A549 (cell line): Measurements from ENCODE around the gene NCSTN. TPM values are rescaled to one million over a fixed set of nuclear protein-coding genes. Genes with fewer than 3 reads are reported as not detected.
A peak's percentile ranks its signal among the peaks of the same experiment; 100 is the strongest.

Source experiments
- ATAC-seq, 2 experiments: fragments of 200-7000 bp in 1 of 2; fragments of >200 bp in 1 of 2; cut with Nextera tagmentation in 1 of 2; cut with Tn5 transposase in 1 of 2; 3 replicates each; pipeline versions ENCODE4 v1.8.0 to v1.9.1; 2018 to 2020; ENCODE audit warnings: mild to moderate bottlenecking in 1 of 2, moderate library complexity in 1 of 2
- CTCF ChIA-PET: fragments of 300-600 bp; sonication (Branson Sonifier 250); formaldehyde crosslinking; extraction: SDS; loops from one replicate; lab custom pipeline; 2021; ENCODE audit warnings: antibody characterized with exemption, inconsistent platforms; lab: Yijun Ruan, JAX
- POLR2A ChIA-PET: fragments of 350-600 bp; formaldehyde crosslinking; extraction: SDS; loops from one replicate; lab custom pipeline; 2021; ENCODE audit warnings: antibody characterized with exemption, inconsistent platforms; lab: Yijun Ruan, JAX
- DNase-seq, 2 experiments: peaks; one replicate each; pipeline versions ENCODE4 v3.0.0 to v3.0.0-alpha.2; 2011 to 2016; ENCODE audit warnings: low read depth in 1 of 2, low spot score in 1 of 2
- FAIRE-seq: peaks from 2 replicates; lab custom pipeline; 2011; peaks lifted over from hg19 to GRCh38; lab: Jason Lieb, UNC
- H3K27ac ChIP-seq, 2 experiments: fragments of >200 bp; sonication (Bioruptor Twin); formaldehyde crosslinking; 3 replicates each; pipeline ENCODE4 v1.5.1; 2016 to 2017
- H3K4me1 ChIP-seq: fragments of >200 bp; sonication (Bioruptor Twin); formaldehyde crosslinking; 3 replicates; pipeline ENCODE4 v1.6.1; 2016
- H3K4me2 ChIP-seq: fragments of >200 bp; sonication (Bioruptor Twin); formaldehyde crosslinking; 3 replicates; pipeline ENCODE4 v1.6.1; 2016
- H3K4me3 ChIP-seq: fragments of >200 bp; sonication (Bioruptor Twin); formaldehyde crosslinking; 3 replicates; pipeline ENCODE4 v1.5.1; 2016
- H3K9me3 ChIP-seq: fragments of >200 bp; sonication (Bioruptor Twin); formaldehyde crosslinking; 3 replicates; pipeline ENCODE4 v1.6.1; 2016
- CHD2 ChIP-seq: fragments of 150-350 bp; IDR thresholded peaks from 2 replicates; pipeline ENCODE4 v1.6.1; 2014; ENCODE audit warnings: low read length; ENCODE audit not compliant: partially characterized antibody
- ESRRA ChIP-seq: fragments of 150-350 bp; IDR thresholded peaks from 2 replicates; pipeline ENCODE4 v1.6.1; 2014; ENCODE audit warnings: mild to moderate bottlenecking, low read length, borderline replicate concordance
- GATA3 ChIP-seq: IDR thresholded peaks from 2 replicates; pipeline ENCODE4 v1.6.1; 2012; ENCODE audit warnings: borderline replicate concordance
- HOXB13 ChIP-seq: fragments of 250-450 bp; sonication (Bioruptor Pico); IDR thresholded peaks from 2 replicates; pipeline ENCODE4 v1.5.0; 2020; ENCODE audit warnings: low read depth, mild to moderate bottlenecking, moderate library complexity
- MAFK ChIP-seq: fragments of 450-650 bp; IDR thresholded peaks from 2 replicates; pipeline ENCODE4 v1.6.1; 2014; ENCODE audit not compliant: partially characterized antibody
- NFE2L2 ChIP-seq: fragments of 150-350 bp; conservative IDR thresholded peaks from 2 replicates; pipeline ENCODE4 v1.6.1; 2014; ENCODE audit warnings: low read length
- RAD21 ChIP-seq, 2 experiments: fragments of >200 bp in 1 of 2; sonication (Bioruptor Twin) in 1 of 2; formaldehyde crosslinking in 1 of 2; IDR thresholded peaks in 1 of 2; conservative IDR thresholded peaks in 1 of 2; 2 replicates in 1 of 2; 3 replicates in 1 of 2; pipeline ENCODE4 v1.6.1; 2012 to 2018; ENCODE audit warnings: inconsistent platforms in 1 of 2
- RARB ChIP-seq: fragments of 250-450 bp; sonication (Bioruptor Pico); IDR thresholded peaks from 2 replicates; pipeline ENCODE4 v1.8.0; 2021; ENCODE audit warnings: mild to moderate bottlenecking, moderate library complexity
- SMC3 ChIP-seq: fragments of >200 bp; sonication (Bioruptor Twin); formaldehyde crosslinking; IDR thresholded peaks from 3 replicates; pipeline ENCODE4 v1.6.1; 2018; ENCODE audit warnings: inconsistent platforms
- TFCP2L1 ChIP-seq: fragments of 250-450 bp; sonication (Bioruptor Pico); IDR thresholded peaks from 2 replicates; pipeline ENCODE4 v1.5.0; 2021; ENCODE audit warnings: mild to moderate bottlenecking
- ZC3H11A ChIP-seq: fragments of 450-650 bp; IDR thresholded peaks from 2 replicates; pipeline ENCODE4 v1.6.1; 2014; ENCODE audit warnings: antibody characterized with exemption, mild to moderate bottlenecking
- ZFP36 ChIP-seq: fragments of 450-650 bp; IDR thresholded peaks from 2 replicates; pipeline ENCODE4 v1.6.1; 2014; ENCODE audit warnings: borderline replicate concordance; ENCODE audit not compliant: partially characterized antibody
- ZSCAN20 ChIP-seq: fragments of 250-450 bp; sonication (Bioruptor Pico); IDR thresholded peaks from 2 replicates; pipeline ENCODE4 v1.8.0; 2022; ENCODE audit warnings: mild to moderate bottlenecking, moderate library complexity
- WGBS: methylation state at CpG from one replicate; pipeline ENCODE4 v1.1.6; 2017; ENCODE audit errors: missing lambda C conversion rate; 5-methylcytosine and 5-hydroxymethylcytosine counted together
- polyA plus RNA-seq, 4 experiments: library from polyadenylated mRNA; depleted of rRNA in 3 of 4; stranded (reverse); fragments of >200 nt; fragmentation: RNase III in 1 of 4; extraction: RNeasy Plus Mini Kit Qiagen cat#74134 plus additional on column Dnase treatment in 1 of 4; gene quantifications; 2 replicates in 3 of 4; 3 replicates in 1 of 4; pipeline ENCODE4 v1.2.3, GENCODE V29; 2011 to 2017
- TF ChIP-seq, protein P1 (sequence below): fragments of >200 bp; sonication (Bioruptor Twin); formaldehyde crosslinking; IDR thresholded peaks from 3 replicates; pipeline ENCODE4 v1.5.1; 2016
- TF ChIP-seq, protein P2 (sequence below): fragments of >200 bp; sonication (Bioruptor Twin); formaldehyde crosslinking; IDR thresholded peaks from 3 replicates; pipeline ENCODE4 v1.6.1; 2016
- TF ChIP-seq, protein P3 (sequence below): IDR thresholded peaks from 2 replicates; pipeline ENCODE4 v1.6.1; 2012

The NCSTN gene
- polyA plus RNA-seq, 2 of the 4 experiments (the other 2 are of a cell fraction) = 41.6 to 91.6 TPM

DNA sequence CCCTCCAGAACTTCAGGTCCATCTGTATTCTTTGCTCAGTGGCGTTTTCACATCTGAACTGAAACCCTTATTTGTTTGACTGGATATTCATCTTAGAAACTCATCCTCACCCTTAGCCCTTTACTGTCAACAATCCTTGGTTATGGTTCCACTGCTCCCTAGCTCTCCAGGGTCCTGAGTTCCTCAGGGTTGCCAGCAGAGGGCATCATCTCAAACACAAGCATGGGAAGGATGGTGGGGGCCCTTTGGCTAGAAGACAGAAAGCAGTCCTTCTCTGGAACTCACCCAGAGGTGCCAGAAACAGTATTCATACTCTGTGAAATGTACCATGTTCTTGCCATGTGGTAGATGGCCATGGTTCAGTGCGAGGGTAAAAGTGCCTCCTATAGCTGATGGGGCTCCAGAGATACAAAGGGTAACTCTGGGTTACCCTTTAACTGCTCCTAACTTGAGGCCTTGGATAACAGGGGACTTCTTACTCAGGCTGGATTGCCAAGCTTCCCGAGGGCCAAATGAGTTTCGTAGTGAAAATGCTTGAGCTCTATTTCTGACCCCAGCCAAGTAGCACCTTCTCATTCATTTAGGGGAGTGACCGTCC, 11.3 kb downstream of the NCSTN start:
- Histone ChIP-seq H3K27ac (no peak overlapping the region), H3K9me3 (no peaks in the 10 kb centered on the region), H3K4me2 (no peak overlapping the region)
- WGBS = 76% methylated on average over 5 of the region's 5 CpGs
- FAIRE-seq (no peak), DNase-seq (peak; percentile 30 to 48), ATAC-seq (peak; percentile 65 to 88; a peak in 4 of 6 replicates)
- ChIA-PET POLR2A (interaction anchor here (1.3 kb wide), 1 partner anchor 11 kb away, joined by 3 read pairs; the partner anchor contains the start of genes COPA and NCSTN), CTCF (interaction anchor here (0.6 to 7.5 kb wide), 15 partner anchors 8 to 310 kb away, joined by 3 to 54 read pairs (median 5); partner anchors contain the start of genes COPA and NCSTN)
- TF ChIP-seq SMC3 = peak; percentile 29; the same call in 1 of the 3 replicates
- no peak for TF ChIP-seq ESRRA
- TF ChIP-seq, protein P1, sequence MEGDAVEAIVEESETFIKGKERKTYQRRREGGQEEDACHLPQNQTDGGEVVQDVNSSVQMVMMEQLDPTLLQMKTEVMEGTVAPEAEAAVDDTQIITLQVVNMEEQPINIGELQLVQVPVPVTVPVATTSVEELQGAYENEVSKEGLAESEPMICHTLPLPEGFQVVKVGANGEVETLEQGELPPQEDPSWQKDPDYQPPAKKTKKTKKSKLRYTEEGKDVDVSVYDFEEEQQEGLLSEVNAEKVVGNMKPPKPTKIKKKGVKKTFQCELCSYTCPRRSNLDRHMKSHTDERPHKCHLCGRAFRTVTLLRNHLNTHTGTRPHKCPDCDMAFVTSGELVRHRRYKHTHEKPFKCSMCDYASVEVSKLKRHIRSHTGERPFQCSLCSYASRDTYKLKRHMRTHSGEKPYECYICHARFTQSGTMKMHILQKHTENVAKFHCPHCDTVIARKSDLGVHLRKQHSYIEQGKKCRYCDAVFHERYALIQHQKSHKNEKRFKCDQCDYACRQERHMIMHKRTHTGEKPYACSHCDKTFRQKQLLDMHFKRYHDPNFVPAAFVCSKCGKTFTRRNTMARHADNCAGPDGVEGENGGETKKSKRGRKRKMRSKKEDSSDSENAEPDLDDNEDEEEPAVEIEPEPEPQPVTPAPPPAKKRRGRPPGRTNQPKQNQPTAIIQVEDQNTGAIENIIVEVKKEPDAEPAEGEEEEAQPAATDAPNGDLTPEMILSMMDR = peak; percentile 43
- TF ChIP-seq, protein P2, sequence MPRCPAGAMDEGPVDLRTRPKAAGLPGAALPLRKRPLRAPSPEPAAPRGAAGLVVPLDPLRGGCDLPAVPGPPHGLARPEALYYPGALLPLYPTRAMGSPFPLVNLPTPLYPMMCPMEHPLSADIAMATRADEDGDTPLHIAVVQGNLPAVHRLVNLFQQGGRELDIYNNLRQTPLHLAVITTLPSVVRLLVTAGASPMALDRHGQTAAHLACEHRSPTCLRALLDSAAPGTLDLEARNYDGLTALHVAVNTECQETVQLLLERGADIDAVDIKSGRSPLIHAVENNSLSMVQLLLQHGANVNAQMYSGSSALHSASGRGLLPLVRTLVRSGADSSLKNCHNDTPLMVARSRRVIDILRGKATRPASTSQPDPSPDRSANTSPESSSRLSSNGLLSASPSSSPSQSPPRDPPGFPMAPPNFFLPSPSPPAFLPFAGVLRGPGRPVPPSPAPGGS = no peak
- TF ChIP-seq, protein P3, sequence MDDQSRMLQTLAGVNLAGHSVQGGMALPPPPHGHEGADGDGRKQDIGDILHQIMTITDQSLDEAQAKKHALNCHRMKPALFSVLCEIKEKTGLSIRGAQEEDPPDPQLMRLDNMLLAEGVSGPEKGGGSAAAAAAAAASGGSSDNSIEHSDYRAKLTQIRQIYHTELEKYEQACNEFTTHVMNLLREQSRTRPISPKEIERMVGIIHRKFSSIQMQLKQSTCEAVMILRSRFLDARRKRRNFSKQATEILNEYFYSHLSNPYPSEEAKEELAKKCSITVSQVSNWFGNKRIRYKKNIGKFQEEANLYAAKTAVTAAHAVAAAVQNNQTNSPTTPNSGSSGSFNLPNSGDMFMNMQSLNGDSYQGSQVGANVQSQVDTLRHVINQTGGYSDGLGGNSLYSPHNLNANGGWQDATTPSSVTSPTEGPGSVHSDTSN = no peak
- TF ChIP-seq, all 56 proteins: peak for 2
- Histone ChIP-seq H3K4me1 (no peaks in the 10 kb centered on the region), H3K4me3 (no peak overlapping the region)

DNA sequence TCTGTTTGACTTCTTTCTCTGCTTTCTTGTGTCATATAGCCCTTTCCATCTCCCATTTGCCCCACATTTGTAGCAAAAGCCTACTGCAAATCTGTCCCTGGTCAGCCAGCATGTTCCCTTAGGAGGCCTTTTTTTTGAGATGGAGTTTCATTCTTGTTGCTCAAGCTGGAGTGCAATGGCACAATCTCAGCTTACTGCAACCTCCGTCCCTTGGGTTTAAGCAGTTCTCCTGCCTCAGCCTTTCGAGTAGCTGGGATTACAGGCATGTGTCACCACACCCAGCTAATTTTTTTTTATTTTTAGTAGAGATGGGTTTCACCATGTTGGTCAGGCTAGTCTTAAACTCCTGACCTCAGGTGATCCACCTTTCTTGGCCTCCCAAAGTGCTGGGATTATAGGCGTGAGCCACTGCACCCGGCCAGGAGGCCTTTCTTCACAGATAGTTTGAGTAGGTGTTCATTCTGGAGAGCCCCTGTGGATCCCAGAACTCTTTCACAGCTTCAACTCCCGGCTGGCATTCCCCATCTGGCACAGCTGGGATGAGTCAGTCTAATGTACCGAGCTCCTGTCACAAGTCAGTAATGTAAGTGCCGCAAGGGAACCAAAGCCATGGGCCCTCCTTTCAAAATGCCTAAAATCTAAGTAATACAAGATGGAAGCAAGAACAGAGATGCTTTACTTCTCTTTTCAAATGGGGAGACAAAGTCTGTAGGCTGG, 14.3 kb downstream of the NCSTN start:
- Histone ChIP-seq H3K4me1 (peaks cover 8% of the 10 kb centered on the region; the same call in 2 of the 3 replicates), H3K4me3 (no peak overlapping the region)
- POLR2A ChIA-PET = no interaction called here
- TF ChIP-seq TFCP2L1 (CRISPR knock-in tag) (no peak), NFE2L2 (no peak), ZFP36 (no peak), GATA3 (no peak)
- TF ChIP-seq, all 56 proteins: peak for 0
- DNase-seq (no peak), ATAC-seq (no peak), FAIRE-seq (no peak)
- no peak overlapping the region for H3K4me2 ChIP-seq
- no peak overlapping the region for H3K27ac ChIP-seq
- no peaks in the 10 kb centered on the region for H3K9me3 ChIP-seq
- WGBS = 87% methylated on average over 7 of the region's 7 CpGs
- CTCF ChIA-PET = interaction anchor here (0.9 to 7.5 kb wide), 7 partner anchors 11 to 311 kb away, joined by 3 to 54 read pairs (median 4); no protein-coding TSS in a partner anchor

DNA sequence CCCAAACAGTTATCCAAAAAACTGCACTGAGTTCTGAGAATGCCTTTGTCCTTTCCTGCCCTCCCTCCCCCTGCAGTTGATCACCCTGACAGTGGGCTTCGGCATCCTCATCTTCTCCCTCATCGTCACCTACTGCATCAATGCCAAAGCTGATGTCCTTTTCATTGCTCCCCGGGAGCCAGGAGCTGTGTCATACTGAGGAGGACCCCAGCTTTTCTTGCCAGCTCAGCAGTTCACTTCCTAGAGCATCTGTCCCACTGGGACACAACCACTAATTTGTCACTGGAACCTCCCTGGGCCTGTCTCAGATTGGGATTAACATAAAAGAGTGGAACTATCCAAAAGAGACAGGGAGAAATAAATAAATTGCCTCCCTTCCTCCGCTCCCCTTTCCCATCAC, 14.9 kb downstream of the NCSTN start:
- no peaks in the 10 kb centered on the region for H3K9me3 ChIP-seq
- POLR2A ChIA-PET = no interaction called here
- TF ChIP-seq ESRRA (no peak), MAFK (peak; percentile 74)
- peaks cover 10% of the 10 kb centered on the region; the same call in 2 of the 3 replicates for H3K4me1 ChIP-seq
- no peak for DNase-seq
- no peak overlapping the region for H3K4me3 ChIP-seq
- CTCF ChIA-PET = interaction anchor here (0.7 to 7.1 kb wide), 5 partner anchors 10 to 66 kb away, joined by 3 to 24 read pairs (median 4); no protein-coding TSS in a partner anchor
- ATAC-seq = no peak
- H3K27ac ChIP-seq = no peak overlapping the region
- no peak for FAIRE-seq
- H3K4me2 ChIP-seq = no peak overlapping the region
- 96% methylated on average over 4 of the region's 4 CpGs for WGBS

DNA sequence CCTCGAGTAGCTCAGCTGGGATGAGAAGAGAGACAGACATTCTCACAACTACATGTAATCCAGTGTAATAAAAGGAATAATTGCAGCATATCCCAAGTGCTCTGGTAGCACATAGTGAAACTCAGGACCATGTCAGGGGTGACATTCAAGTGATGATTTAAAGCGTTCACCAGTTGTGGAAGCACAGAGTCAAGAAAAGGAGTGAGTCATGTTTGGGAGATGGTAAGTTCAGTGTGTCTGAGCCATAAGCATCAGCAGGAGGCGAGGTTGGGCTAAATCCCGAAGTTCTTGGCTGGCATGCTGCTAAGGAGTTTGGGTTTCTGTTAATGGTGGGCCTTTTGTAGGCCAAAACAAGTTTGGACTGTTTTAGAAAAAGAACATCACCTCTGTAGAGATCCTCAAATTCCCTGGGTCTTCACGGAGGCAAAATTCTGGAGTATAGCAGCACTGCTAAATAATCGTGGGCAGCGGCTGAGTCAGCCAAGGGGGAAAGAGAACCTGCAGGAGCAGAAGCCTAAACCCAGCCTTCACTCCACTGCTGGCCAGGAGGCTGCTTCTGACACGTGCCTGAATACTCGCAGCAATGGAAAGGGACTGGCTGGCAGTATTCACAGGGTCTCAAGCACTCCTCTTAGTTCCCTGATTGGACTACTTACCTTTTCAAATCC, 16.5 kb downstream of the NCSTN start:
- DNase-seq (no peak), ATAC-seq (no peak)
- Histone ChIP-seq H3K4me2 (no peak overlapping the region), H3K9me3 (no peaks in the 10 kb centered on the region), H3K4me1 (peaks cover 10% of the 10 kb centered on the region; the same call in 2 of the 3 replicates)
- CTCF ChIA-PET = no interaction called here
- 84% methylated on average over 9 of the region's 9 CpGs for WGBS
- TF ChIP-seq ZSCAN20 (CRISPR knock-in tag) = no peak
- TF ChIP-seq RAD21 (conservative IDR thresholded peaks at IDR 0.05 in 1 of 2, IDR thresholded peaks at IDR 0.05 in 1 of 2) = no peak
- TF ChIP-seq HOXB13 (CRISPR knock-in tag) = no peak
- TF ChIP-seq RARB (CRISPR knock-in tag) = no peak
- no peak for TF ChIP-seq CHD2
- TF ChIP-seq ZC3H11A = no peak
- TF ChIP-seq, all 56 proteins: peak for 0
- POLR2A ChIA-PET = no interaction called here
- FAIRE-seq = no peak
- Histone ChIP-seq H3K27ac (no peak overlapping the region), H3K4me3 (no peak overlapping the region)
